ENCODE results near the gene SELENOI. TPM values are rescaled to one million over a fixed set of nuclear protein-coding genes. Genes with fewer than 3 reads are reported as not detected.

The SELENOI gene
- total RNA-seq, 1 experiment from 2014 or later = 63.3 TPM

GRCh38 chr2:26345283-26345544 lies 729 bp upstream of the SELENOI start:
- Histone ChIP-seq H2AFZ (ENCODE audit: low read depth, low read length, poor library complexity, severe bottlenecking) (no peak overlapping the region), H3K4me2 (ENCODE audit: low read length) (peak overlapping the region; percentile 83), H3K36me3 (ENCODE audit: control insufficient read depth in 1 of 2, insufficient read depth in 2 of 2, low read length in 2 of 2) (no peaks in the 10 kb centered on the region), H3K9ac (ENCODE audit: low read length) (peak overlapping the region; percentile 96), H4K20me1 (ENCODE audit: insufficient read depth) (peaks cover 5% of the 10 kb centered on the region; the same call in 1 of the 2 replicates), H3K79me2 (ENCODE audit: insufficient read depth, low read length) (peaks cover 60% of the 10 kb centered on the region), H3K4me1 (ENCODE audit: control insufficient read depth in 1 of 2, insufficient read depth in 2 of 2, low read length in 2 of 2) (peaks cover 10 to 41% of the 10 kb centered on the region in 2 experiments), H3K9me3 (ENCODE audit: control insufficient read depth in 1 of 2, insufficient read depth in 1 of 2, low read depth in 1 of 2, low read length in 2 of 2) (no peaks in the 10 kb centered on the region), H3K4me3 (replicated peaks in 1 of 2; ENCODE audit: low read depth in 1 of 2, low read length in 2 of 2) (peak overlapping the region; percentile 82 to 86), H3K27ac (ENCODE audit: low read depth, low read length) (peak overlapping the region; percentile 90), H3K27me3 (ENCODE audit: insufficient read depth, low read length) (no peaks in the 10 kb centered on the region), H3K9me2 (ENCODE audit: insufficient read depth) (no peaks in the 10 kb centered on the region)
- DNase-seq (ENCODE audit: low read depth, low spot score) (no peak), ATAC-seq (no peak; the same call in 1 of the 2 replicates)
- ChIA-PET CTCF (interaction anchor here (1.0 kb wide), 1 partner anchor 15 kb away, joined by 9 read pairs; no protein-coding TSS in a partner anchor), POLR2A (interaction anchor here (0.8 to 3.0 kb wide), 9 partner anchors 8 to 105 kb away, joined by 3 to 30 read pairs (median 3); no protein-coding TSS in a partner anchor), RAD21 (ENCODE audit: low non-redundant PET in 1 of 2, low total read pairs in 2 of 2, uncharacterized antibody in 2 of 2, unreplicated experiment in 2 of 2) (no interaction called here)
- TF ChIP-seq EGR1 (IDR thresholded peaks at IDR 0.05; ENCODE audit: low read depth) (no peak), CBX3 (IDR thresholded peaks at IDR 0.05; ENCODE audit: low read depth) (no peak), REST (IDR thresholded peaks at IDR 0.05; ENCODE audit: low read depth) (no peak), MAX (IDR thresholded peaks at IDR 0.05) (no peak)
- TSS peak; percentile 95 for BruUV-seq (replicated peaks)
- intact Hi-C loops (cut with micrococcal nuclease) = no loop called here

- Histone ChIP-seq H3K9me2 (ENCODE audit: insufficient read depth) (no peaks in the 10 kb centered on the region), H3K36me3 (ENCODE audit: control insufficient read depth in 1 of 2, insufficient read depth in 2 of 2, low read length in 2 of 2) (no peaks in the 10 kb centered on the region), H3K4me1 (ENCODE audit: control insufficient read depth in 1 of 2, insufficient read depth in 2 of 2, low read length in 2 of 2) (peaks cover 6 to 33% of the 10 kb centered on the region in 2 experiments), H3K27ac (ENCODE audit: low read depth, low read length) (peak within 1 kb of the TSS; percentile 90), H3K79me2 (ENCODE audit: insufficient read depth, low read length) (peaks cover 73% of the 10 kb centered on the region), H3K4me2 (ENCODE audit: low read length) (peak within 1 kb of the TSS; percentile 83), H4K20me1 (ENCODE audit: insufficient read depth) (peaks cover 5% of the 10 kb centered on the region; the same call in 1 of the 2 replicates), H3K4me3 (replicated peaks in 1 of 2; ENCODE audit: low read depth in 1 of 2, low read length in 2 of 2) (peak within 1 kb of the TSS; percentile 82 to 86), H2AFZ (ENCODE audit: low read depth, low read length, poor library complexity, severe bottlenecking) (no peak within 1 kb of the TSS), H3K27me3 (ENCODE audit: insufficient read depth, low read length) (no peaks in the 10 kb centered on the region), H3K9me3 (ENCODE audit: control insufficient read depth in 1 of 2, insufficient read depth in 1 of 2, low read depth in 1 of 2, low read length in 2 of 2) (no peaks in the 10 kb centered on the region), H3K9ac (ENCODE audit: low read length) (peak within 1 kb of the TSS; percentile 96)
- no TSS peak for BruUV-seq (replicated peaks)
- CTCF ChIA-PET = no interaction called here
- RAD21 ChIA-PET (ENCODE audit: low non-redundant PET in 1 of 2, low total read pairs in 2 of 2, uncharacterized antibody in 2 of 2, unreplicated experiment in 2 of 2) = no interaction called here
- POLR2A ChIA-PET = interaction anchor here (1.3 to 3.0 kb wide), 4 partner anchors 9 to 19 kb away, joined by 3 to 30 read pairs (median 4); no protein-coding TSS in a partner anchor
- TF ChIP-seq ZNF274 (IDR thresholded peaks at IDR 0.05; ENCODE audit: low read depth, low read length) (no peak), POLR2A (IDR thresholded peaks at IDR 0.05; ENCODE audit: borderline replicate concordance, extremely low read depth, insufficient read depth, insufficient read length) (no peak), POLR2AphosphoS5 (IDR thresholded peaks at IDR 0.05; ENCODE audit: low read depth, low read length) (no peak)
- intact Hi-C loops (cut with micrococcal nuclease) = loop anchor here (1.0 kb wide), 1 partner anchor 9 kb away; no protein-coding TSS in a partner anchor
- DNase-seq (ENCODE audit: low read depth, low spot score) = no peak
- no peak; the same call in 1 of the 2 replicates for ATAC-seq
Observed at GRCh38 chr2:26346454-26347053, 611 bp downstream of the SELENOI start, which contains the start of gene ADGRF3. TSS of gene ADGRF3 (minus strand) at chr2:26346789. CDS start at chr2:26346234, 555 bp downstream.

Measured in HCT116 (cell line).